ENCODE measurements around the gene SBNO2.

Gene SBNO2

GRCh38 chr19:1153891-1154730 lies 20.0 kb downstream of the SBNO2 start:
- no peak for DNase-seq

GRCh38 chr19:1151917-1152587 lies 22.0 kb downstream of the SBNO2 start:
- DNase-seq = no peak

- DNase-seq = no peak
Measured at GRCh38 chr19:1151037-1151724, 22.9 kb downstream of the SBNO2 start.

- DNase-seq = no peak
Measured at GRCh38 chr19:1150333-1151036, 23.6 kb downstream of the SBNO2 start.

GRCh38 chr19:1149259-1150045 lies 24.6 kb downstream of the SBNO2 start:
- DNase-seq = no peak

GRCh38 chr19:1147934-1148549 lies 26.0 kb downstream of the SBNO2 start:
- DNase-seq = no peak

- DNase-seq = no peak
Measured at GRCh38 chr19:1146858-1147780, 26.9 kb downstream of the SBNO2 start.

GRCh38 chr19:1146412-1146699 lies 27.7 kb downstream of the SBNO2 start:
- DNase-seq = no peak

- DNase-seq = no peak
Measured at GRCh38 chr19:1145635-1146411, 28.2 kb downstream of the SBNO2 start.

GRCh38 chr19:1144741-1145140 lies 29.3 kb downstream of the SBNO2 start:
- no peak for DNase-seq

GRCh38 chr19:1143828-1144399 lies 30.2 kb downstream of the SBNO2 start:
- no peak for DNase-seq

GRCh38 chr19:1141944-1142343 lies 32.1 kb downstream of the SBNO2 start:
- DNase-seq = no peak

- DNase-seq = no peak
Measured at GRCh38 chr19:1140272-1141027, 33.6 kb downstream of the SBNO2 start.

- DNase-seq = no peak
Measured at GRCh38 chr19:1139126-1139525, 34.9 kb downstream of the SBNO2 start.

GRCh38 chr19:1138121-1138520 lies 35.9 kb downstream of the SBNO2 start:
- no peak for DNase-seq

- no peak for DNase-seq
Measured at GRCh38 chr19:1136621-1137317, 37.3 kb downstream of the SBNO2 start.

- no peak for DNase-seq
Measured at GRCh38 chr19:1136201-1136600, 37.9 kb downstream of the SBNO2 start.

GRCh38 chr19:1135454-1135853 lies 38.6 kb downstream of the SBNO2 start:
- no peak for DNase-seq
